PFSK-1 (cell line): Measurements from ENCODE around the gene XXYLT1.

Experiments used
- POLR2AphosphoS5 ChIP-seq: IDR thresholded peaks from 2 replicates; pipeline ENCODE4 v1.6.1; 2012; ENCODE audit warnings: low read depth, mild to moderate bottlenecking, control low read depth, low read length, moderate library complexity
- REST ChIP-seq, 2 experiments: IDR thresholded peaks; 2 replicates each; pipeline versions ENCODE4 v1.6.1 to v1.8.0; 2011 to 2012; ENCODE audit warnings: low read depth in 2 of 2, low read length in 2 of 2, control low read depth in 1 of 2, inconsistent platforms in 1 of 2, mild to moderate bottlenecking in 1 of 2, moderate library complexity in 1 of 2; ENCODE audit not compliant: insufficient read depth in 1 of 2

GRCh38 chr3:195312714-195313113 lies 41.8 kb upstream of the XXYLT1 start:
- TF ChIP-seq POLR2AphosphoS5 (no peak), REST (IDR thresholded peaks at IDR 0.05; ENCODE audit: insufficient read depth in 1 of 2, low read depth in 2 of 2, low read length in 2 of 2) (no peak)
